ENCODE results near the gene KIF5B.

DNA sequence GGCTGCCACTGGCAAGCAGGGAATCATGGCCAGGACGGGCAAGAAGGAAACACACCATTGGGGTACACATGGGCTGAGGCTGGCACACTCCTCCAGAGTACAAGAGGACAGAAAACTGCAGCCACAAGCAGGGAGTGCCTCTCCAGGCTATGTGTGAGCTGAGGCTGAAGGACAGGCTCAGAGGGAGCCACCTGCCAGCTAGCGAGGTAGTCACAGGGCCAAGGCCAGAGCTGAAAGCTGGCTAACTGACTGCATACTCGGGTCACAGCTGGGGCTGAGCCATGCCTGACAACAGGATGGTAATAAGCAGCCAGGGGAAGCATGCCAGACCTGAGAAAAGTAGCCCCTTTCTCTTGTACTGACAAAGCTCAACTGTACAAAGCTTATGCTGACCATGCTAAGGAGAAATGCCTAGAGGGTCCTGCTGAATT is 52.0 kb downstream of the KIF5B start:
- TF ChIP-seq, protein P1, sequence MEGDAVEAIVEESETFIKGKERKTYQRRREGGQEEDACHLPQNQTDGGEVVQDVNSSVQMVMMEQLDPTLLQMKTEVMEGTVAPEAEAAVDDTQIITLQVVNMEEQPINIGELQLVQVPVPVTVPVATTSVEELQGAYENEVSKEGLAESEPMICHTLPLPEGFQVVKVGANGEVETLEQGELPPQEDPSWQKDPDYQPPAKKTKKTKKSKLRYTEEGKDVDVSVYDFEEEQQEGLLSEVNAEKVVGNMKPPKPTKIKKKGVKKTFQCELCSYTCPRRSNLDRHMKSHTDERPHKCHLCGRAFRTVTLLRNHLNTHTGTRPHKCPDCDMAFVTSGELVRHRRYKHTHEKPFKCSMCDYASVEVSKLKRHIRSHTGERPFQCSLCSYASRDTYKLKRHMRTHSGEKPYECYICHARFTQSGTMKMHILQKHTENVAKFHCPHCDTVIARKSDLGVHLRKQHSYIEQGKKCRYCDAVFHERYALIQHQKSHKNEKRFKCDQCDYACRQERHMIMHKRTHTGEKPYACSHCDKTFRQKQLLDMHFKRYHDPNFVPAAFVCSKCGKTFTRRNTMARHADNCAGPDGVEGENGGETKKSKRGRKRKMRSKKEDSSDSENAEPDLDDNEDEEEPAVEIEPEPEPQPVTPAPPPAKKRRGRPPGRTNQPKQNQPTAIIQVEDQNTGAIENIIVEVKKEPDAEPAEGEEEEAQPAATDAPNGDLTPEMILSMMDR (IDR thresholded peaks at IDR 0.05; ENCODE audit: extremely low read depth in 1 of 2, insufficient read depth in 1 of 2, low read depth in 1 of 2, low read length in 2 of 2), result no peak
- no peak for TF ChIP-seq JUN (IDR thresholded peaks at IDR 0.05; ENCODE audit: borderline replicate concordance, insufficient read depth, insufficient read length, low read depth)
- TF ChIP-seq EZH2 (IDR thresholded peaks at IDR 0.05; ENCODE audit: borderline replicate concordance, low read depth, low read length, severe bottlenecking), result no peak
